GM10847 (cell line): ENCODE measurements around the gene NADK2.
A peak's percentile ranks its signal among the peaks of the same experiment; 100 is the strongest.

ENCODE experiments used
- POLR2A ChIP-seq: IDR thresholded peaks from 2 replicates; pipeline ENCODE4 v1.6.1; 2011; ENCODE audit not compliant: insufficient read length; ENCODE audit errors: extremely low read depth

Gene NADK2

GRCh38 chr5:36161361-36161760 is 80.4 kb downstream of the NADK2 start:
- no peak for TF ChIP-seq POLR2A

DNA sequence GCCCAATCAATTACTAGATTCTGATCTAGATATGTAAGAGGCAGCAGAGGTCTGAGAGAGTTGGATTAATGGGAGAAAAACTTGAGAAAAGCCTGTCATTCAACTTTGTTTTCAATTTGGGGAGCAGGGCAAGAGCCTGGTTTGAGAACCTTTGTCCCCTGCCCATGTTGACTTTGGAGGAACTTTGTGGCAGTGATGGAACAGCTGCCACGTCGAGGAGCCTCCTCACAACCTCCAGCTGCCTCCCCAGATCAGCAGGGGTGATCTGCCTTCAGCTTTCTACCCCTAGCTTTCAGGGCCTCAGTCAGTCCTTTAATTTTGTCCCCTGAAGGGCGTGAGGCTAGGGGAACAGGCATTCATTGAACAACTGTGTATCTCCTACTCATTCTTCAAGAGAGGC is 81.1 kb downstream of the NADK2 start:
- no peak for TF ChIP-seq POLR2A

- TF ChIP-seq POLR2A = no peak
These were observed 83.6 kb downstream of the NADK2 start for GRCh38 chr5:36158144-36158543.

DNA sequence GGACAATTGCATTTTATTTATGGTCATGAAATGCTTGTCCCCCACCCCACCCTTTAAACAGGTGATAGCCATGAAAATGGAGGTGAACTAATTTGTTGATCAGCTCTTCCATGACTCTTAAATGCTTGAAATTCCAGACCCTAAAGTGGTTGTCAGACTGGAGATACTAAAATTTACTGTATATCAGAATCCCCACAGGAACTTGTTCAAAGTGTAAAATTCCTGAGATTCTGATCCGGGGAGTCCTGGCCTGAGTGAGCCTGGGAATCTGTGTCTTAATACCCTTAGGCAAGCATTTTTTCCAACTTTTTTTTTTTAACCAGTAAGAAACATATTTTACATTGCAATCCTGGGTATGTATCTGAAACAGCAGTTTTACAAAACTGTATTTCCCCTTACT is 85.1 kb downstream of the NADK2 start:
- TF ChIP-seq POLR2A = no peak

DNA sequence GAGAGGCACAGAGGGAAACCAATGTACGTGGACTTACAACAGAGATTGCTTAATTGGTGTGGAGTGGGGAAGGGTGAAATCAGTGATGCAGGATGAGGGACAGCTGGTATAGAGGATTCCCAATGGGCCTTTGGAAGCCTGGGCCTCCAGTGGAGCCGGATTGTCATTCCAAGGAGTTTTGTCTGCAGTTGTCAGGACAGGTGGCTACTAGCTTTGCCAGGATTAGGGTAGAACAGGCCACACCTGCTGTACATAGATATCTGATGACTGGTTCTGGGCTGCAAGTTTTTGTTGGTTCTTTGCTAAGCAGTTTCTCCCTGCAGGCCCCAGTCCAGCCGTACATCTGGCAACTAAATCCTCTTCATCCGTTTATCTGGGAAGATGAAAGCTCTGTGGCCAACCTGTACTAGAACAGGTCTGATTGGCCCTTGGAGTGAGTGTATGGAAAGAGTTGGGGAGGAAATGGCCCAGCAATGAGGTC is 85.6 kb downstream of the NADK2 start:
- TF ChIP-seq POLR2A = no peak

- TF ChIP-seq POLR2A = no peak
These were observed 86.4 kb downstream of the NADK2 start for GRCh38 chr5:36155291-36155690.

DNA sequence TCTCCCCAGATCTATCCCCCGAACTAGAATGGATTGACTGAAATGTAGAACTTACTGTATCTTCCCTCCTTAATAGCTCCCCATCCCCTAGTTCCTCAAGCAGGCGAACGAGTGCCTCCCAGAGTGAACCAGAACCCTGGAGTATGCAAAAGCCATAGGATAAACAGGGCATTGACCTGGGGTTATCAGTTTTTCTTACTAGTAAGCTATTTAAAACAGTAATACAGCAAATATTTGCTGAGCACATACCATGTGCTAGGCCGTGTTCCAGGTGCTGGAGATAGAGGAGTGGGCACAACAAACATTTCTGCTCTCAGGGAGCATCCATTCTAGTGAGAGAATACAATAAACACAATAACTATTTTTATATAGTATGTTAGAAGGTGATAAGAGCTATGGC is 88.0 kb downstream of the NADK2 start:
- no peak for TF ChIP-seq POLR2A

DNA sequence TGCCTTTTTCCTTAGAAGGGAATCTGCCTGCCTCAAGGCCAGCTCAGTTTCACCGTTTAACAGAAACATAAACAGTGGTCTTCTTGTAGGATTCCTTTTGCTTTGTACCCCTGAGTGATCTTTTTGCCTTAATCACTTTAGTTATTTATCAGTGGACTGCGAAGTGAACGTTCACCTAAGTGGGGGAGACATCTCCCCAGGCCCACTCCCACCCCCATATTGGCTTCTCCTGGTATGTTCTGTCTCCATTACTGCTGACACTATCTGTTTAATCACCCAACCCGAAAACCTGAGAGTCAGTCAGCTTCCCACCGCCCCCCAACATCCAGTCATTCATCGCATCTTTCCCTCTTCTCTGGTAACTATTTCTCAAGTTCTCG is 88.4 kb downstream of the NADK2 start:
- no peak for TF ChIP-seq POLR2A

DNA sequence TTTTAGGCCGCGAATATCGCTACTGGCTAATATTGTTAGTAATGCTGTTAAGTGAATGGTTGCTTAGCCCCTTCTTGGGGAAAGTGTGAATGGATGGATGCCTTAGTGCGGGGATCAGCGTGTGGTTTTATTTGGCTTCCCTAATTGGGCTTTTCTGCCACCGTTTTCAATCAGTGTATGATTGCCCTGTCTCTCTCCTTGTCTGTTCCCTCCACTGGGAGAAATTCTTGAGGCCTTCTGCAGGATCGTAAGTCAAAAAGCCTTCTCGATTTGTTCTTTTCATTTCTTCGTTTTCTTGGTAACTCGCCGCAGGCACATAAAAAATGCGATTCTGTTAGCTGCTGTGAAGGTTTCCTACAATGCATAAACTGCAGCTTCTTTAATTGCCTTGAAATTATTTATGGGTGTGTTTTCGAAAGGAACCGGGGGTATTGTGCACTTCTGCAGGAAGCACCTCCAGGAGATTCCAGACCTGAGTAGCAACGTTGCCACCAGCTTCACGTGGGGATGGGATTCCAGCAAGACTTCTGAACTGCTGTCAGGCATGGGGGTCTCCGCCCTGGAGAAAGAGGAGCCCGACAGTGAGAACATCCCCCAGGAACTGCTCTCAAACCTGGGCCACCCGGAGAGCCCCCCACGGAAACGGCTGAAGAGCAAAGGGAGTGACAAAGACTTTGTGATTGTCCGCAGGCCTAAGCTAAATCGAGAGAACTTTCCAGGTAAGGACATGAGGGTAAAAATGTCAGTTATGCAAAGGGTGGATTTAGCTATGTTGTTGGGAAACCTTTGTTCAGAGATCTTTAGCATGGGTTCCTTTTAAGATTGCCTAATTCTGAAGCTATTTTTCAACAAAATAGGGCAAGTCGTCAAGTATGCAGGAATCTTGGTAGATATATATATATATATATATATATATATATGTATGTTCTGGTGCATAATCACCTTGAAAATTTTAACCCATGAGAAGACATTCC is 89.1 kb downstream of the NADK2 start:
- no peak for TF ChIP-seq POLR2A

DNA sequence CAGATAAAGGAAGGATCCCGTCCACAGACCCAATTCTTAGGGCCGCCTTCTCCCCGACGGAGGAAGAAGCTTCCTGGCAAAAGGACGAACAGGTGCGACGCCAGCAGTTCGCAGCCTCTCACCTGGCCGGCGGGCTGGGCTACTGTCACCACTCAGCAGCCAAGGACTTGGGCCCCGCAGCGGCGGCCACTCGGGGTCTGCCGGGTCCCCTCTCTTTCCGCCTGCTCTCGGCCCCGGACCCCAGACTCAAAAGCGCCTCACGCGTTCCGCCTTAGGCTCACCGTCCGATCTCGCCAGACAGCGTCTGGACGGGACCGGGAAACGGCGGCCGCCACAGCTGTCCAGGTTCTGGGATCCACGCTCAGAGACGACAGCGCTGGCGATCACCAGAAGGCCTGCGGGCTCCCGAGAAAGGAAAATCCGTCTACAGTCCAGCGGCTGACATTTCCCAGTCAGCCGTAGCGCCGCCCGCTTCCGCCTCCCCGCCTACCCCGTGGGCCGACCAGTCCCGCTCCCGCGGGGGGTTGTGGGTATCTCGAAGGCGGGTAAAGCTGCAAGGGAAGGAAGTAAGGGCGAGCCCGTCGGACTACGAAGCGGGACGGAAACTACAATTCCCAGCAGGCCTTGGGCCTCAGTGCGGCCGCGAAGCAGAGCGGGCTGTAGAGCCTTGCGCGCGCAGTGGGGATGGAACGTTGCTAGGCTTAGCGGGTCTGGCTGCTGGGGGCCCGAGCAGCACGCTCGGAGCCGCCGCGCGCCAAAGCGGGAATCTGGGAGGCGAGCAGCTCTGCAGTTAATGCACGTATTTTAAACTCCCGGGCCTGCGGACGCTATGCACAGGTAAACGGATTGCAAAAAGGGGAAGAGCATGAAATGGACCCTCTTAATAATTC is 90.0 kb downstream of the NADK2 start, which contains the start of the genes LMBRD2 and SKP2:
LMBRD2 (minus strand) TSS at position 454 of the 890 bp plus-strand sequence. CDS start 8,538 bp downstream, outside the sequence.
SKP2 (plus strand) TSS at position 678 of the 890 bp plus-strand sequence; CDS start at position 830, 152 bp downstream.
- peak; percentile 82 for TF ChIP-seq POLR2A

GRCh38 chr5:36150676-36151433 is 90.9 kb downstream of the NADK2 start:
- no peak for TF ChIP-seq POLR2A

DNA sequence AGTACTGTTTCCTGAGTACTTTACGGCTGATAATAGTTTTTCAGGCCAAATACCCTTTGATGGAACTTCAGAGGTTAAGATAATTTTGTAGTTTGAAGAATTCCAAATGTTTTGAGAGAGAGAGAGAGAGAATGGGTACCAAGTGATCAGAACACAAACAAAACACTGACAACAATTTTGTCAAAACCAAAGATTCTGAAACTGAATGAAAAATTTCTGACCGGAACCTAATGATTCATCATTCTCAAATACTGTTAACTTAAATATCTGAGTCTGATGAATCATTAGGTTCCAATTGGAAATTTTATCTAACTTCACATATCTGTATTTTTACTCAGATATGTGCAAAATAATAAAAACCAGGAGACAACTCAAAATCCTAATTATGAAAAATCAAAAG is 94.0 kb downstream of the NADK2 start:
- TF ChIP-seq POLR2A = no peak

DNA sequence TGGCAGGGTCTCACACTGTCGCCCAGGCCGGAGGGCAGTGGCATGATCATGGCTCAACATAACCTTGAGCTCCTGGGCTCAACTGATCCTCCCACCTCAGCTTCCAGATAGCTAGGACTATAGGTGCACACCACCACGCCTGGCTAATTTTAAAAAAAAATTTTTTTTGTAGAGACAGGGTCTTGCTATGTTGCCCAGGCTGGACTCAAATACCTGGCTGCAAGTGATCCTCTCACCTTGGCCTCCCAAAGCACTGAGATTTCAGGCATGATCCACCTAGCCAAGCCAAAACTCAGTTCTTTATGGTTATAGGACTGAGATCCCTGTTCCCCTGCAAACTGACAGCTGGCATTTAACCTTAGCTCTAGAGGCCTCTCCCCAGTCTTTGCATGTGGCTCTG is 95.3 kb downstream of the NADK2 start:
- TF ChIP-seq POLR2A = no peak

DNA sequence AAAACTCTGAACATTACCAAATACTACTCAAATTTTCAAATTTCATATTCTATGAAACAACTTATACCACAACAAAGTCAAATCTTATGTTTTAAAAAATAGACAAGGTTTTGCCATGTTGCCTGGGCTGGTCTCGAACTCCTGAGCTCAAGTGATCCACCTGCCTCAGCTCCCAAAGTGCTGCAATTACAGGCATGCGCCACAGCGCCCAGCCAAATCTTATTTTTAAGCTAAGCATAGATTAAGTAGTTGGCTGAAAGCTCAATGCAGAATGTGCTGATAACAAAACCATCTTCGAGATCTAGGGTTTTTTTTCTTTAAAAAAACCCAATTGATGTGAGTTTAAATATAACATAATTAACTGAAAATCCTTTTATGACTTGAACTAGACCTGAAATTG is 96.4 kb downstream of the NADK2 start:
- no peak for TF ChIP-seq POLR2A
